Neural progenitor cell (in vitro differentiated cells): ENCODE results near the gene TXNRD1.

Experiments
- EZH2 ChIP-seq: fragments of 200-600 bp; sonication (generic); IDR thresholded peaks from 2 replicates; pipeline ENCODE4 v1.6.1; 2017; ENCODE audit warnings: antibody characterized with exemption, mild to moderate bottlenecking, moderate library complexity
- TF ChIP-seq, protein P1 (sequence below): fragments of 200-600 bp; sonication (generic); IDR thresholded peaks from 2 replicates; pipeline ENCODE4 v1.5.1; 2017; ENCODE audit warnings: antibody characterized with exemption, mild to moderate bottlenecking

- TF ChIP-seq, protein P1, sequence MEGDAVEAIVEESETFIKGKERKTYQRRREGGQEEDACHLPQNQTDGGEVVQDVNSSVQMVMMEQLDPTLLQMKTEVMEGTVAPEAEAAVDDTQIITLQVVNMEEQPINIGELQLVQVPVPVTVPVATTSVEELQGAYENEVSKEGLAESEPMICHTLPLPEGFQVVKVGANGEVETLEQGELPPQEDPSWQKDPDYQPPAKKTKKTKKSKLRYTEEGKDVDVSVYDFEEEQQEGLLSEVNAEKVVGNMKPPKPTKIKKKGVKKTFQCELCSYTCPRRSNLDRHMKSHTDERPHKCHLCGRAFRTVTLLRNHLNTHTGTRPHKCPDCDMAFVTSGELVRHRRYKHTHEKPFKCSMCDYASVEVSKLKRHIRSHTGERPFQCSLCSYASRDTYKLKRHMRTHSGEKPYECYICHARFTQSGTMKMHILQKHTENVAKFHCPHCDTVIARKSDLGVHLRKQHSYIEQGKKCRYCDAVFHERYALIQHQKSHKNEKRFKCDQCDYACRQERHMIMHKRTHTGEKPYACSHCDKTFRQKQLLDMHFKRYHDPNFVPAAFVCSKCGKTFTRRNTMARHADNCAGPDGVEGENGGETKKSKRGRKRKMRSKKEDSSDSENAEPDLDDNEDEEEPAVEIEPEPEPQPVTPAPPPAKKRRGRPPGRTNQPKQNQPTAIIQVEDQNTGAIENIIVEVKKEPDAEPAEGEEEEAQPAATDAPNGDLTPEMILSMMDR: no peak
- no peak for TF ChIP-seq EZH2
Measured at GRCh38 chr12:104175726-104176247, 39.8 kb upstream of the TXNRD1 start.
